Measurements from ENCODE around the gene CTBP1. TPM values are rescaled to one million over a fixed set of nuclear protein-coding genes. Genes with fewer than 3 reads are reported as not detected.

The CTBP1 gene
- total and polyA plus RNA-seq, 9 of the 15 experiments (the other 6 are each of a cell fraction or from before 2014, with no cell fraction given): 14.5 to 162 (median 68.2) TPM

- TF ChIP-seq GATA2 (CRISPR knock-in tag; IDR thresholded peaks at IDR 0.05): no peak
- no peak for TF ChIP-seq ZNF512 (tag; IDR thresholded peaks at IDR 0.05)
- TF ChIP-seq PTTG1 (tag; IDR thresholded peaks at IDR 0.05; ENCODE audit: low read depth): no peak
- no peak for TF ChIP-seq TCF7 (IDR thresholded peaks at IDR 0.05; ENCODE audit: borderline replicate concordance)
- no peak for TF ChIP-seq ZNF407 (IDR thresholded peaks at IDR 0.05; ENCODE audit: low read depth)
- no peak for TF ChIP-seq ZNF444 (CRISPR knock-in tag; IDR thresholded peaks at IDR 0.05)
- peak; percentile 85 for TF ChIP-seq NFIC (IDR thresholded peaks at IDR 0.05)
- TF ChIP-seq ZNF589 (CRISPR knock-in tag; IDR thresholded peaks at IDR 0.05; ENCODE audit: low read depth): no peak
- no peak for TF ChIP-seq PATZ1 (CRISPR knock-in tag; IDR thresholded peaks at IDR 0.05; ENCODE audit: borderline replicate concordance)
- no peak for TF ChIP-seq OTX1 (CRISPR knock-in tag; IDR thresholded peaks at IDR 0.05)
- peak; percentile 59 for TF ChIP-seq CHD1 (IDR thresholded peaks at IDR 0.05; ENCODE audit: low read length)
- no peak for TF ChIP-seq TFAM (CRISPR knock-in tag; conservative IDR thresholded peaks at IDR 0.05)
- TF ChIP-seq SMARCC2 (IDR thresholded peaks at IDR 0.05; ENCODE audit: low read depth): no peak
- no peak for TF ChIP-seq RBM22 (IDR thresholded peaks at IDR 0.05; ENCODE audit: low read depth, low read length, poor library complexity, severe bottlenecking)
Observed at GRCh38 chr4:1167244-1167949, 81.5 kb downstream of the CTBP1 start (continued).

Data from K562 (cell line).